Measurements from ENCODE around the gene ROBO3. TPM values are rescaled to one million over a fixed set of nuclear protein-coding genes. Genes with fewer than 3 reads are reported as not detected.
A peak's percentile ranks its signal among the peaks of the same experiment; 100 is the strongest.

ROBO3 gene
- total and polyA plus RNA-seq, 2 of the 8 experiments (the other 6 are each of a cell fraction or from before 2014, with no cell fraction given) = 12.1 to 24.6 TPM

- no peak overlapping the region for H3K14ac ChIP-seq (ENCODE audit: insufficient read length)
- no peak overlapping the region for H2AFZ ChIP-seq (ENCODE audit: low read length)
- no peak overlapping the region for H3K9ac ChIP-seq (replicated peaks in 1 of 4; ENCODE audit: extremely low read depth in 1 of 4, low read depth in 3 of 4, low read length in 3 of 4)
- no peak for TF ChIP-seq BCL11A (IDR thresholded peaks at IDR 0.05; ENCODE audit: low read depth in 2 of 2, low read length in 2 of 2)
- no peak for TF ChIP-seq CHD2 (IDR thresholded peaks at IDR 0.05; ENCODE audit: low read length)
- no peak for TF ChIP-seq EGR1 (IDR thresholded peaks at IDR 0.05; ENCODE audit: borderline replicate concordance, low read depth, low read length)
- no peak for TF ChIP-seq ATF2 (IDR thresholded peaks at IDR 0.05; ENCODE audit: low read length)
- no peak for TF ChIP-seq E2F6 (IDR thresholded peaks at IDR 0.05)
- TF ChIP-seq GTF2F1 (IDR thresholded peaks at IDR 0.05; ENCODE audit: borderline replicate concordance, low read depth, low read length) = no peak
- no peak for TF ChIP-seq CBX8 (IDR thresholded peaks at IDR 0.05; ENCODE audit: borderline replicate concordance, low read depth, low read length)
- no peak overlapping the region for H3K18ac ChIP-seq (ENCODE audit: extremely low read depth, low read length)
- no peaks in the 10 kb centered on the region for H3K36me3 ChIP-seq (ENCODE audit: control insufficient read depth in 2 of 4, insufficient read depth in 4 of 4, low read length in 3 of 4)
- no peaks in the 10 kb centered on the region for H4K20me1 ChIP-seq (replicated peaks in 1 of 2; ENCODE audit: control insufficient read depth in 1 of 2, insufficient read depth in 2 of 2, low read length in 2 of 2)
- no peak overlapping the region for H2BK120ac ChIP-seq (replicated peaks; ENCODE audit: low read depth, low read length)
- ChIA-PET POLR2A (ENCODE audit: partially characterized antibody) (interaction anchor here (1.4 to 1.8 kb wide), 3 partner anchors 10 to 39 kb away, joined by 3 to 7 read pairs (median 4); partner anchors contain the start of gene ROBO4), CTCF (ENCODE audit: partially characterized antibody) (interaction anchor here (0.6 to 2.0 kb wide), 10 partner anchors 10 to 240 kb away, joined by 3 to 10 read pairs (median 4); no protein-coding TSS in a partner anchor)
- H3K23ac ChIP-seq (ENCODE audit: insufficient read length) = no peak overlapping the region
- H2AK5ac ChIP-seq (ENCODE audit: low read depth, low read length) = no peak overlapping the region
- no peak overlapping the region for H2BK12ac ChIP-seq (ENCODE audit: low read depth, low read length)
- no peak for DNase-seq (ENCODE audit: low read depth in 1 of 2, low spot score in 2 of 2)
- no peak for FAIRE-seq
- 0 out of 2 replicates have a peak overlapping the region, but pooled peaks have one; percentile 9 for H2BK5ac ChIP-seq (ENCODE audit: low read depth, low read length)
- H4K5ac ChIP-seq (ENCODE audit: insufficient read length, low read depth, low read length) = no peak overlapping the region
- no peaks in the 10 kb centered on the region for H3K79me1 ChIP-seq (ENCODE audit: low read depth, low read length)
- H3K9me3 ChIP-seq (ENCODE audit: insufficient read depth in 2 of 2, low read depth in 1 of 2, low read length in 1 of 2) = no peaks in the 10 kb centered on the region
- no peak overlapping the region for H3K27ac ChIP-seq (ENCODE audit: low read depth, low read length)
- no peak overlapping the region for H3K4ac ChIP-seq (replicated peaks; ENCODE audit: insufficient read length, low read depth, low read length)
- H3K4me3 ChIP-seq (ENCODE audit: extremely low read depth in 1 of 4, insufficient read depth in 2 of 4, low read depth in 3 of 4, low read length in 4 of 4) = peak overlapping the region in 1 of 4 experiments; percentile 76; a peak in 3 of 8 replicates
- peaks cover 0 to 12% (median 8%) of the 10 kb centered on the region in 4 experiments; a peak in 5 of 7 replicates for H3K4me1 ChIP-seq (replicated peaks in 1 of 4; ENCODE audit: control insufficient read depth in 3 of 4, insufficient read depth in 4 of 4, low read length in 3 of 4)
- peaks cover 8% of the 10 kb centered on the region; the same call in 1 of the 2 replicates for H3K23me2 ChIP-seq (ENCODE audit: low read depth, low read length)
- no peaks in the 10 kb centered on the region for H3K79me2 ChIP-seq (ENCODE audit: control insufficient read depth in 1 of 2, insufficient read depth in 2 of 2, low read length in 2 of 2)
- no peak overlapping the region for H3K56ac ChIP-seq (replicated peaks; ENCODE audit: insufficient read length, low read depth, low read length)
- H2BK15ac ChIP-seq (ENCODE audit: low read length) = peak overlapping the region; percentile 88; the same call in 1 of the 2 replicates
- H3K27me3 ChIP-seq (replicated peaks in 1 of 4; ENCODE audit: control insufficient read depth in 3 of 4, extremely low read depth in 1 of 4, insufficient read depth in 3 of 4, low read length in 3 of 4) = peaks cover 0 to 34% (median 28%) of the 10 kb centered on the region in 4 experiments; a peak in 6 of 7 replicates
- H3K4me2 ChIP-seq (ENCODE audit: insufficient read depth in 1 of 2, low read depth in 2 of 2, low read length in 2 of 2) = peak overlapping the region; percentile 40 to 75
- H2BK20ac ChIP-seq (ENCODE audit: low read length) = no peak overlapping the region
- 80% methylated on average over 10 of the region's 10 CpGs; no CpG with 5 or more reads in 1 of the 2 experiments for WGBS, 2 experiments (ENCODE audit: extremely low coverage in 1 of 2, insufficient coverage in 1 of 2, insufficient read length in 1 of 2, insufficient replicate concordance in 2 of 2, low coverage in 1 of 2, low lambda C conversion rate in 2 of 2, missing lambda C conversion rate in 1 of 2)
- H4K91ac ChIP-seq (replicated peaks; ENCODE audit: insufficient read length, low read length) = no peak overlapping the region
- H4K8ac ChIP-seq (ENCODE audit: extremely low read depth, insufficient read depth, low read length) = no peak overlapping the region; the same call in 1 of the 2 replicates
Measured at GRCh38 chr11:124877631-124877909, 12.3 kb downstream of the ROBO3 start.

All from H1 (cell line).